HG03439 (cell line): ENCODE measurements around the gene EOGT.

Experiments
- ATAC-seq: cut with Tn5 transposase; IDR thresholded peaks from one replicate; pipeline ENCODE4 v1.9.1; 2021; ENCODE audit warnings: mild to moderate bottlenecking, moderate library complexity; ENCODE audit not compliant: unreplicated experiment

The EOGT gene

GRCh38 chr3:68963891-68964290, 49.6 kb downstream of the EOGT start:
- no peak for ATAC-seq

DNA sequence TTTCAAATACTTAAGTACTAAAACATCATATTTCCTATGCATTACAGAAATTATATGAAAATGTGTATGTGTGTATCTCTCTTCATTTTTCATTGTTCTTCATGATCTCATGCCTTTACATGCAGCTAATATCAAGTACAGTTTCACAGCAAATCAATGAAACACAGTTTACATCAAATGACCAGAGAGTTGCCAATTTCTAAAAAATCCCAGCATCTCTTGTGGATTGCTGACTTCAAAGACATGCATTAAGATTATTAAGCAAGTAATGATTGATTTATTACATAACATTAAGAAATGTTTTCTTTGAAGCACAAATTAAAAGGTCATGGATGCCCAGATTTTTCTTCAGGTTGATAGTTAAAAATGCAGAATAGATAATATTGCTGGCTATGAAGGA, 50.1 kb downstream of the EOGT start:
- no peak for ATAC-seq

- no peak for ATAC-seq
Measured at GRCh38 chr3:68958932-68959331, 54.6 kb downstream of the EOGT start.

GRCh38 chr3:68957895-68958294, 55.6 kb downstream of the EOGT start:
- ATAC-seq = no peak

DNA sequence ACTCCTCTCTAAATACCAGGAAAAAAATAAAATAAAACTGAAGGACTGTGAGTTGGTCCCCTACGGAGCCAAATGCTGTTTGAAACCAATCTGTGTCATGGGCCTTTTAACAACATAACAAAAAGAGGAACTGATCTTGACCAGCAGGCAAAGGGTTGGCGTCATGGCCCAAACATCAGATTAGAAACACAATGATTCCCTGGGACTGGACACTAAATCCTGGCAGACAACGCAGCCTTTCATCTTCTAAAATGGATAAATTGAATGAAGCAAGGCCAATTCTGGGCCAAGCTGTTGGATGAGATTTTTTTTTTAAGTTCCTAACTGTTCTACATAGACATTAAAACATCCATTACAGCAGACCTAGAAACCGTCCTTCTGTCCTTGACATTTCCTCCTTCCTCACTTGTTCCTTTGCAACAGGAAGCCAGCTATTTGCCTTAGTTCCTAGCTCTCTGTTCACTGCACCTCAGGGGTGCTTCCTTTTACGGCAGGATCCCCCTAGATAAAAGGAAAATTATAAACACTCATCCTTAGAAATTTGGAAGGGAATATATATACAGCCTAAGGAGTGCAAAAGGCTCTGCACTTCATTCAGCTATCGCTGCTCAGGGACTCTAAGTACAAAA, 59.6 kb downstream of the EOGT start:
- no peak for ATAC-seq

DNA sequence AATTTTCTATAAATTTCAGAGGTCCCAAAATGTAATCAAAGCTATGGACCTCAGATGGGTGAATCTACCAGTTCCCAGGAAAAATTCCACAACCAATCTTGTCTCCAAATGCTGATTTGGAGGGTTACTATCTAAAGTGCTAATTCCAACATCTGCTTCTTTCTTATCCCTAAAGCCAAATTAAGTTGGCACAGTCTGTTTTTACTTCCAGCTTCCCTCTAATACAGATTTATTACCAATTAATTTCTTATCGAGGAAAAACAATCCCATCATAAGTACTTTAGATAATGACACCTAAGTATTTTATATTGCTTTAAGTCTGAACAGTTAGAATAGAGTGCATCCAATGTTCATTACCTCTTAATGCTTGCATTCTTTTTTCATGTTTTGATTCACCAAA, 68.3 kb downstream of the EOGT start:
- no peak for ATAC-seq

- ATAC-seq = no peak
Measured at GRCh38 chr3:68943753-68944500, 69.6 kb downstream of the EOGT start.

DNA sequence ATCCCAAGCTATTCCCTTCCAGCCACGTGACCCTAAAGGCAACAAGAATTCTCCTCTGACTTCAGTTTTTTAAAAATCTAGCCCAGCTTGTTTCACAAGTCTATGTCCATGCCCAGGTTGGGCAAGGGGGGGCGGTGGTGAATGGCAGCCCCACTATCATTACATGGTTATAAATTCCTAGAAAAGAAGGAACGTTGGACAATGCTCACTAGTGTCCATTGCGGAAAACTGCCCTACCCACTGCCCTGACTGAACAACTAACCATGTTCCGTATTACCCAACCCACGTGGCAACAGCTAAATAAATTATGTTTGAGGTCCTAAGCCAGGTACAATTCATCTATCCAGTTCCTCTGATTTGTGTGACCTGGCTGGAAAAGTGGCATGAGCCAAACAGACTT, 72.4 kb downstream of the EOGT start:
- no peak for ATAC-seq

- no peak for ATAC-seq
Measured at GRCh38 chr3:68936856-68937255, 76.6 kb downstream of the EOGT start.

DNA sequence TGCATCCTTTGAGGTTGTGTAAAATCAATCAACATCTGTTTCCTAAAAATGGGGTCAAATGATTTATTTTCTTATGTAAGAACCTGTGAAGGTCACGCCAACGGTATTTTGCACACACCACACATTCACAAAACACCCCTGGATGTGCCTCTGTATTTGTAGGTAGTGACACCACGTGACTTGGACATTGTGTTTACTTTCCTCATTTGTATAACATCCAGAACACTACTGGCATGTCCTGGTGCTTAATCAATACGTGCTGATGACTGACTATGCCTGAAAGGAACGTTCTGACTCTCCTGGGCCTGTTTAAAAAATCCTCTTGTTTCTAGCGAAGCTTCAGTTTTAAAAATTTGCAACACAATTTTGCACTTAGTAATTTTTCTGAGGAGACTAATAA, 77.7 kb downstream of the EOGT start:
- no peak for ATAC-seq

GRCh38 chr3:68931406-68932149, 81.9 kb downstream of the EOGT start:
- no peak for ATAC-seq
